ENCODE results near the gene SLC10A1. TPM values are rescaled to one million over a fixed set of nuclear protein-coding genes. Genes with fewer than 3 reads are reported as not detected.

Gene SLC10A1
- total RNA-seq, 2 donors from 2014 or later: not detected

GRCh38 chr14:69828354-69828753 is 31.3 kb upstream of the SLC10A1 start:
- H3K9me3 Mint-ChIP-seq: peaks cover 16% of the 10 kb centered on the region
- H3K27me3 ChIP-seq (ENCODE audit: control insufficient read depth, insufficient read depth, low read length, poor library complexity, severe bottlenecking): no peaks in the 10 kb centered on the region
- no peak overlapping the region for H3K4me3 ChIP-seq (ENCODE audit: low read length)
- DNase-seq: no peak
- H3K9ac ChIP-seq (ENCODE audit: extremely low read depth, low read length, poor library complexity, severe bottlenecking): no peak overlapping the region
- TF ChIP-seq CTCF (conservative IDR thresholded peaks at IDR 0.05): no peak
- H3K27ac ChIP-seq (ENCODE audit: low read depth, low read length): no peak overlapping the region
- H3K9me3 ChIP-seq (ENCODE audit: control insufficient read depth, low read length): no peaks in the 10 kb centered on the region
- H3K36me3 Mint-ChIP-seq (ENCODE audit: low read depth): no peaks in the 10 kb centered on the region
- no peak overlapping the region for H3K27ac Mint-ChIP-seq
- H3K27me3 Mint-ChIP-seq (ENCODE audit: insufficient read depth): no peaks in the 10 kb centered on the region
- no peaks in the 10 kb centered on the region for H3K4me1 Mint-ChIP-seq
- no peak overlapping the region for H3K4me3 Mint-ChIP-seq
- 85 to 100% methylated on average over 2 of the region's 3 CpGs for WGBS, 2 experiments (ENCODE audit: insufficient coverage in 1 of 2, insufficient read length in 1 of 2)
- no peaks in the 10 kb centered on the region for H3K4me1 ChIP-seq (ENCODE audit: control insufficient read depth, insufficient read depth, low read length)
- no peaks in the 10 kb centered on the region for H3K36me3 ChIP-seq (ENCODE audit: control insufficient read depth, insufficient read depth, low read length)

GRCh38 chr14:69827560-69827959 is 30.5 kb upstream of the SLC10A1 start:
- Mint-ChIP-seq H3K4me3 (no peak overlapping the region), H3K27me3 (ENCODE audit: insufficient read depth) (no peaks in the 10 kb centered on the region), H3K27ac (no peak overlapping the region), H3K9me3 (peaks cover 16% of the 10 kb centered on the region), H3K36me3 (ENCODE audit: low read depth) (no peaks in the 10 kb centered on the region), H3K4me1 (no peaks in the 10 kb centered on the region)
- Histone ChIP-seq H3K9ac (ENCODE audit: extremely low read depth, low read length, poor library complexity, severe bottlenecking) (no peak overlapping the region), H3K27me3 (ENCODE audit: control insufficient read depth, insufficient read depth, low read length, poor library complexity, severe bottlenecking) (no peaks in the 10 kb centered on the region), H3K27ac (ENCODE audit: low read depth, low read length) (no peak overlapping the region), H3K4me1 (ENCODE audit: control insufficient read depth, insufficient read depth, low read length) (no peaks in the 10 kb centered on the region), H3K36me3 (ENCODE audit: control insufficient read depth, insufficient read depth, low read length) (no peaks in the 10 kb centered on the region), H3K9me3 (ENCODE audit: control insufficient read depth, low read length) (no peaks in the 10 kb centered on the region), H3K4me3 (ENCODE audit: low read length) (no peak overlapping the region)
- TF ChIP-seq CTCF (conservative IDR thresholded peaks at IDR 0.05): no peak
- no peak for DNase-seq
- whole genome bisulfite sequencing, 2 experiments (ENCODE audit: insufficient coverage in 1 of 2, insufficient read length in 1 of 2): 88% methylated on average over 3 to 4 of the region's 4 CpGs

- peaks cover 8% of the 10 kb centered on the region for H3K9me3 Mint-ChIP-seq
- H3K36me3 Mint-ChIP-seq (ENCODE audit: low read depth): no peaks in the 10 kb centered on the region
- Histone ChIP-seq H3K9ac (ENCODE audit: extremely low read depth, low read length, poor library complexity, severe bottlenecking) (no peak overlapping the region), H3K27me3 (ENCODE audit: control insufficient read depth, insufficient read depth, low read length, poor library complexity, severe bottlenecking) (no peaks in the 10 kb centered on the region), H3K9me3 (ENCODE audit: control insufficient read depth, low read length) (no peaks in the 10 kb centered on the region), H3K4me3 (ENCODE audit: low read length) (no peak overlapping the region), H3K36me3 (ENCODE audit: control insufficient read depth, insufficient read depth, low read length) (no peaks in the 10 kb centered on the region), H3K4me1 (ENCODE audit: control insufficient read depth, insufficient read depth, low read length) (no peaks in the 10 kb centered on the region), H3K27ac (ENCODE audit: low read depth, low read length) (no peak overlapping the region)
- no peaks in the 10 kb centered on the region for H3K4me1 Mint-ChIP-seq
- 71% methylated on average over 6 of the region's 6 CpGs; no CpG with 5 or more reads in 1 of the 2 experiments for WGBS, 2 experiments (ENCODE audit: insufficient coverage in 1 of 2, insufficient read length in 1 of 2)
- no peaks in the 10 kb centered on the region for H3K27me3 Mint-ChIP-seq (ENCODE audit: insufficient read depth)
- no peak for DNase-seq
- no peak overlapping the region for H3K4me3 Mint-ChIP-seq
- no peak overlapping the region for H3K27ac Mint-ChIP-seq
- TF ChIP-seq CTCF (conservative IDR thresholded peaks at IDR 0.05): no peak
These were observed 25.4 kb upstream of the SLC10A1 start for GRCh38 chr14:69822456-69822855.
